ENCODE results near the gene ASB17.

The ASB17 gene

GRCh38 chr1:75954586-75954985, 22.4 kb upstream of the ASB17 start:
- no peaks in the 10 kb centered on the region for H3K36me3 ChIP-seq (ENCODE audit: low read length)
- no peak for TF ChIP-seq EZH2phosphoT487 (conservative IDR thresholded peaks at IDR 0.05; ENCODE audit: low read length)
- TF ChIP-seq CTCF (IDR thresholded peaks at IDR 0.05; ENCODE audit: insufficient read depth, low read length, poor library complexity, severe bottlenecking), result no peak
- H3K4me3 ChIP-seq (ENCODE audit: insufficient read depth, low read length, poor library complexity, severe bottlenecking), result no peak overlapping the region
- no peak overlapping the region for H3K9ac ChIP-seq (ENCODE audit: low read length)
- no peaks in the 10 kb centered on the region for H4K20me1 ChIP-seq (ENCODE audit: low read depth, low read length)
- no peaks in the 10 kb centered on the region for H3K79me2 ChIP-seq (ENCODE audit: insufficient read depth, low read length)
- no peak overlapping the region for H3K27ac ChIP-seq (ENCODE audit: low read depth, low read length)
- no peaks in the 10 kb centered on the region for H3K9me2 ChIP-seq (replicated peaks; ENCODE audit: insufficient read depth, low read length)
- H3K9me3 ChIP-seq (ENCODE audit: insufficient read depth, low read length), result no peaks in the 10 kb centered on the region
- H3K27me3 ChIP-seq (ENCODE audit: low read length), result no peaks in the 10 kb centered on the region
- H3F3A ChIP-seq (ENCODE audit: insufficient read depth), result no peaks in the 10 kb centered on the region
- no peak overlapping the region for H3K4me2 ChIP-seq (ENCODE audit: low read depth, low read length, poor library complexity, severe bottlenecking)
- H2AFZ ChIP-seq (ENCODE audit: low read depth, low read length, severe bottlenecking), result no peak overlapping the region

GRCh38 chr1:75953461-75953860, 21.3 kb upstream of the ASB17 start:
- H3F3A ChIP-seq (ENCODE audit: insufficient read depth), result no peaks in the 10 kb centered on the region
- H2AFZ ChIP-seq (ENCODE audit: low read depth, low read length, severe bottlenecking), result no peak overlapping the region
- TF ChIP-seq CTCF (IDR thresholded peaks at IDR 0.05; ENCODE audit: insufficient read depth, low read length, poor library complexity, severe bottlenecking) (no peak), EZH2phosphoT487 (conservative IDR thresholded peaks at IDR 0.05; ENCODE audit: low read length) (no peak)
- no peaks in the 10 kb centered on the region for H3K9me3 ChIP-seq (ENCODE audit: insufficient read depth, low read length)
- H3K9ac ChIP-seq (ENCODE audit: low read length), result no peak overlapping the region
- no peak overlapping the region for H3K27ac ChIP-seq (ENCODE audit: low read depth, low read length)
- H3K4me2 ChIP-seq (ENCODE audit: low read depth, low read length, poor library complexity, severe bottlenecking), result no peak overlapping the region
- no peaks in the 10 kb centered on the region for H3K36me3 ChIP-seq (ENCODE audit: low read length)
- H3K27me3 ChIP-seq (ENCODE audit: low read length), result no peaks in the 10 kb centered on the region
- no peaks in the 10 kb centered on the region for H3K79me2 ChIP-seq (ENCODE audit: insufficient read depth, low read length)
- no peak overlapping the region for H3K4me3 ChIP-seq (ENCODE audit: insufficient read depth, low read length, poor library complexity, severe bottlenecking)
- no peaks in the 10 kb centered on the region for H4K20me1 ChIP-seq (ENCODE audit: low read depth, low read length)
- H3K9me2 ChIP-seq (replicated peaks; ENCODE audit: insufficient read depth, low read length), result no peaks in the 10 kb centered on the region

- Histone ChIP-seq H3F3A (ENCODE audit: insufficient read depth) (no peaks in the 10 kb centered on the region), H3K4me2 (ENCODE audit: low read depth, low read length, poor library complexity, severe bottlenecking) (no peak overlapping the region), H3K79me2 (ENCODE audit: insufficient read depth, low read length) (no peaks in the 10 kb centered on the region), H3K9me2 (replicated peaks; ENCODE audit: insufficient read depth, low read length) (no peaks in the 10 kb centered on the region), H3K36me3 (ENCODE audit: low read length) (no peaks in the 10 kb centered on the region), H3K4me3 (ENCODE audit: insufficient read depth, low read length, poor library complexity, severe bottlenecking) (no peak overlapping the region), H2AFZ (ENCODE audit: low read depth, low read length, severe bottlenecking) (no peak overlapping the region), H3K9ac (ENCODE audit: low read length) (no peak overlapping the region), H3K27ac (ENCODE audit: low read depth, low read length) (no peak overlapping the region), H3K27me3 (ENCODE audit: low read length) (no peaks in the 10 kb centered on the region), H4K20me1 (ENCODE audit: low read depth, low read length) (no peaks in the 10 kb centered on the region), H3K9me3 (ENCODE audit: insufficient read depth, low read length) (no peaks in the 10 kb centered on the region)
- no peak for TF ChIP-seq EZH2phosphoT487 (conservative IDR thresholded peaks at IDR 0.05; ENCODE audit: low read length)
- no peak for TF ChIP-seq CTCF (IDR thresholded peaks at IDR 0.05; ENCODE audit: insufficient read depth, low read length, poor library complexity, severe bottlenecking)
Observed at GRCh38 chr1:75952016-75952415, 19.8 kb upstream of the ASB17 start.

All from SU-DHL-6 (cell line).